HG03342 (cell line): ENCODE results near the gene ITGB6.

ENCODE experiments used
- ATAC-seq: cut with Tn5 transposase; IDR thresholded peaks from one replicate; pipeline ENCODE4 v1.9.1; 2021; ENCODE audit warnings: mild to moderate bottlenecking, moderate library complexity; ENCODE audit not compliant: unreplicated experiment

ITGB6 gene

GRCh38 chr2:160055726-160056108, 144.4 kb downstream of the ITGB6 start:
- no peak for ATAC-seq

- no peak for ATAC-seq
Observed at GRCh38 chr2:160054984-160055725, 144.9 kb downstream of the ITGB6 start.

GRCh38 chr2:160053946-160054345, 146.1 kb downstream of the ITGB6 start:
- ATAC-seq, result no peak

- ATAC-seq, result no peak
Observed at GRCh38 chr2:160052531-160052930, 147.5 kb downstream of the ITGB6 start.

GRCh38 chr2:160051371-160051800, 148.7 kb downstream of the ITGB6 start:
- ATAC-seq, result no peak

- ATAC-seq, result no peak
Observed at GRCh38 chr2:160050147-160050546, 149.9 kb downstream of the ITGB6 start.
